Hepatocyte (in vitro differentiated cells): Measurements from ENCODE around the gene CCNF.

Experiments used
- EZH2 ChIP-seq: fragments of 200-600 bp; sonication (generic); IDR thresholded peaks from 2 replicates; pipeline ENCODE4 v1.6.1; 2016; ENCODE audit warnings: antibody characterized with exemption, mild to moderate bottlenecking, borderline replicate concordance
- EZH2phosphoT487 ChIP-seq: fragments of 200-600 bp; sonication (generic); IDR thresholded peaks from one replicate; pipeline ENCODE4 v1.6.1; 2018; ENCODE audit warnings: antibody characterized with exemption, mild to moderate bottlenecking, low read depth, moderate library complexity; ENCODE audit not compliant: unreplicated experiment, severe bottlenecking
- TF ChIP-seq, protein P1 (sequence below): fragments of 200-600 bp; sonication (generic); IDR thresholded peaks from 2 replicates; pipeline ENCODE4 v1.5.1; 2016; ENCODE audit warnings: antibody characterized with exemption, mild to moderate bottlenecking; ENCODE audit not compliant: poor library complexity

- TF ChIP-seq, protein P1, sequence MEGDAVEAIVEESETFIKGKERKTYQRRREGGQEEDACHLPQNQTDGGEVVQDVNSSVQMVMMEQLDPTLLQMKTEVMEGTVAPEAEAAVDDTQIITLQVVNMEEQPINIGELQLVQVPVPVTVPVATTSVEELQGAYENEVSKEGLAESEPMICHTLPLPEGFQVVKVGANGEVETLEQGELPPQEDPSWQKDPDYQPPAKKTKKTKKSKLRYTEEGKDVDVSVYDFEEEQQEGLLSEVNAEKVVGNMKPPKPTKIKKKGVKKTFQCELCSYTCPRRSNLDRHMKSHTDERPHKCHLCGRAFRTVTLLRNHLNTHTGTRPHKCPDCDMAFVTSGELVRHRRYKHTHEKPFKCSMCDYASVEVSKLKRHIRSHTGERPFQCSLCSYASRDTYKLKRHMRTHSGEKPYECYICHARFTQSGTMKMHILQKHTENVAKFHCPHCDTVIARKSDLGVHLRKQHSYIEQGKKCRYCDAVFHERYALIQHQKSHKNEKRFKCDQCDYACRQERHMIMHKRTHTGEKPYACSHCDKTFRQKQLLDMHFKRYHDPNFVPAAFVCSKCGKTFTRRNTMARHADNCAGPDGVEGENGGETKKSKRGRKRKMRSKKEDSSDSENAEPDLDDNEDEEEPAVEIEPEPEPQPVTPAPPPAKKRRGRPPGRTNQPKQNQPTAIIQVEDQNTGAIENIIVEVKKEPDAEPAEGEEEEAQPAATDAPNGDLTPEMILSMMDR = no peak
- TF ChIP-seq EZH2 (no peak), EZH2phosphoT487 (no peak)
Observed at GRCh38 chr16:2443555-2443954, 14.3 kb downstream of the CCNF start.
